ENCODE data around the gene CFAP221.

- TF ChIP-seq GATA2 (IDR thresholded peaks at IDR 0.05; ENCODE audit: low read depth, low read length), result no peak
- no peak for TF ChIP-seq GATA3 (IDR thresholded peaks at IDR 0.05; ENCODE audit: low read depth, low read length)
Measured at GRCh38 chr2:119521433-119522050, 22.7 kb upstream of the CFAP221 start.

All from SH-SY5Y (cell line).